H1 (cell line): ENCODE results near the gene LPCAT1.

Experiments used
- EZH2 ChIP-seq: fragments of 200-600 bp; sonication (generic); IDR thresholded peaks from 2 replicates; pipeline ENCODE4 v1.7.1; 2012; ENCODE audit warnings: low read depth, mild to moderate bottlenecking, moderate library complexity, low read length, inconsistent platforms; ENCODE audit not compliant: severe bottlenecking
- FOSL1 ChIP-seq: IDR thresholded peaks from 2 replicates; pipeline ENCODE4 v1.6.1; 2011; ENCODE audit warnings: mild to moderate bottlenecking, low read depth, low read length, moderate library complexity; ENCODE audit not compliant: insufficient read depth
- GTF2F1 ChIP-seq: IDR thresholded peaks from 2 replicates; pipeline ENCODE4 v1.6.1; 2012; ENCODE audit warnings: low read depth, low read length, improper control_type of control experiment, borderline replicate concordance
- POLR2A ChIP-seq, 2 experiments: IDR thresholded peaks; 1 replicate in 1 of 2; 2 replicates in 1 of 2; pipeline ENCODE4 v1.6.1; 2011; ENCODE audit warnings: low read depth in 2 of 2, low read length in 2 of 2, mild to moderate bottlenecking in 2 of 2; ENCODE audit errors: control extremely low read depth in 1 of 2
- POLR2AphosphoS5 ChIP-seq: IDR thresholded peaks from 2 replicates; pipeline ENCODE4 v1.6.1; 2011; ENCODE audit warnings: low read depth, low read length
- RBBP5 ChIP-seq: IDR thresholded peaks from 2 replicates; pipeline ENCODE4 v1.7.1; 2012; ENCODE audit warnings: low read depth, mild to moderate bottlenecking, inconsistent platforms, low read length, moderate library complexity, borderline replicate concordance
- TBP ChIP-seq: IDR thresholded peaks from 2 replicates; pipeline ENCODE4 v1.6.1; 2011; ENCODE audit warnings: low read depth, low read length, improper control_type of control experiment
- TF ChIP-seq, protein P1 (sequence below), 3 experiments: IDR thresholded peaks; 1 replicate in 2 of 3; 2 replicates in 1 of 3; pipeline versions ENCODE4 v1.5.1 to v1.6.1; 2011; ENCODE audit warnings: low read length in 3 of 3, mild to moderate bottlenecking in 3 of 3, inconsistent platforms in 2 of 3, low read depth in 1 of 3, moderate library complexity in 1 of 3; ENCODE audit not compliant: insufficient read depth in 1 of 3; ENCODE audit errors: control extremely low read depth in 1 of 3
- TF ChIP-seq, protein P2 (sequence below): IDR thresholded peaks from 2 replicates; pipeline ENCODE4 v1.6.1; 2012; ENCODE audit warnings: inconsistent platforms

DNA sequence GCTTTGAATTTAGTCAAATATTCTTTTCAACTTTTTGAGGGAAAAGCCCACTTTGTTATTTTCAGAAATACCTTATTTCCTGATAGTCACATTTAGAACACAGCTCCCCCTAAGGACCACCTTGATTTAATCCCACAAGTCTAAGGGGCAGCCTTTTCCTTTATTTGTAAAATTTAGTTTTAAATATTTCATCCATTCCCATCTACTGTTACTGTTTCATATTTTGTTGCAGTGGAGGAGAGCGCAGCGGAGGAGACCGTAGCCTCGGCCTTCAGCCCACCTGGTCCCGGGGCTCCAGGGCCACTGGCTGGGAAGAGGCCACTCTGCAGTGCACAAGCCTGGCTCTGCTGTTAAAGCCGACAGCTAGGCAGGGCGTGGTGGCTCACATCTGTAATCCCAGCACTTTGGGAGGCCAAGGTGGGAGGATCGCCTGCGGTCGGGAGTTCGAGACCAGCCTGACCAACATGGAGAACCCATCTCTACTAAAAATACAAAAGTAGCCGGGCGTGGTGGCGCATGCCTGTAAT is 19.6 kb downstream of the LPCAT1 start:
- no peak for TF ChIP-seq TBP
- TF ChIP-seq GTF2F1, result no peak
- TF ChIP-seq FOSL1, result no peak
- TF ChIP-seq POLR2A (IDR thresholded peaks at IDR 0.05; ENCODE audit: control extremely low read depth in 1 of 2, low read depth in 2 of 2, low read length in 2 of 2), result no peak
- no peak for TF ChIP-seq POLR2AphosphoS5
- TF ChIP-seq, protein P1, sequence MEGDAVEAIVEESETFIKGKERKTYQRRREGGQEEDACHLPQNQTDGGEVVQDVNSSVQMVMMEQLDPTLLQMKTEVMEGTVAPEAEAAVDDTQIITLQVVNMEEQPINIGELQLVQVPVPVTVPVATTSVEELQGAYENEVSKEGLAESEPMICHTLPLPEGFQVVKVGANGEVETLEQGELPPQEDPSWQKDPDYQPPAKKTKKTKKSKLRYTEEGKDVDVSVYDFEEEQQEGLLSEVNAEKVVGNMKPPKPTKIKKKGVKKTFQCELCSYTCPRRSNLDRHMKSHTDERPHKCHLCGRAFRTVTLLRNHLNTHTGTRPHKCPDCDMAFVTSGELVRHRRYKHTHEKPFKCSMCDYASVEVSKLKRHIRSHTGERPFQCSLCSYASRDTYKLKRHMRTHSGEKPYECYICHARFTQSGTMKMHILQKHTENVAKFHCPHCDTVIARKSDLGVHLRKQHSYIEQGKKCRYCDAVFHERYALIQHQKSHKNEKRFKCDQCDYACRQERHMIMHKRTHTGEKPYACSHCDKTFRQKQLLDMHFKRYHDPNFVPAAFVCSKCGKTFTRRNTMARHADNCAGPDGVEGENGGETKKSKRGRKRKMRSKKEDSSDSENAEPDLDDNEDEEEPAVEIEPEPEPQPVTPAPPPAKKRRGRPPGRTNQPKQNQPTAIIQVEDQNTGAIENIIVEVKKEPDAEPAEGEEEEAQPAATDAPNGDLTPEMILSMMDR (IDR thresholded peaks at IDR 0.05; ENCODE audit: control extremely low read depth in 1 of 3, insufficient read depth in 1 of 3, low read depth in 1 of 3, low read length in 3 of 3), result no peak
- no peak for TF ChIP-seq RBBP5
- TF ChIP-seq, protein P2, sequence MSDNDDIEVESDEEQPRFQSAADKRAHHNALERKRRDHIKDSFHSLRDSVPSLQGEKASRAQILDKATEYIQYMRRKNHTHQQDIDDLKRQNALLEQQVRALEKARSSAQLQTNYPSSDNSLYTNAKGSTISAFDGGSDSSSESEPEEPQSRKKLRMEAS, result no peak
- no peak for TF ChIP-seq EZH2
